HEK293 (cell line): ENCODE data around the gene AKAP17A.

Experiments
- CTCF ChIA-PET: fragments of 350-600 bp; formaldehyde crosslinking; extraction: SDS; loops from one replicate; lab custom pipeline; 2021; ENCODE audit warnings: antibody characterized with exemption; lab: Yijun Ruan, JAX
- POLR2A ChIA-PET: fragments of 300-600 bp; formaldehyde crosslinking; extraction: SDS; loops from one replicate; lab custom pipeline; 2020; ENCODE audit warnings: antibody characterized with exemption, inconsistent platforms; lab: Yijun Ruan, JAX
- H3K27ac ChIP-seq: fragments of 200-500 bp; sonication (Bioruptor generic); 2 replicates; pipeline ENCODE4 v1.5.1; 2014; ENCODE audit warnings: low read depth, low read length, control low read depth, inconsistent platforms; ENCODE audit errors: extremely low read depth
- H3K36me3 ChIP-seq, 2 experiments: fragments of 200-500 bp in 1 of 2; sonication (Bioruptor generic) in 1 of 2; 1 replicate in 1 of 2; 2 replicates in 1 of 2; pipeline ENCODE4 v1.5.1; 2014 to 2017; ENCODE audit warnings: inconsistent platforms in 2 of 2, low read length in 2 of 2; ENCODE audit not compliant: control insufficient read depth in 2 of 2, insufficient read depth in 1 of 2
- H3K4me1 ChIP-seq: fragments of 200-500 bp; sonication (Bioruptor generic); 2 replicates; pipeline ENCODE4 v1.5.1; 2014; ENCODE audit warnings: mild to moderate bottlenecking, low read length, inconsistent platforms; ENCODE audit not compliant: control insufficient read depth, insufficient read depth
- H3K4me3 ChIP-seq: 2 replicates; pipeline ENCODE4 v1.5.1; 2011; ENCODE audit warnings: low read depth, mild to moderate bottlenecking, control low read depth, low read length, moderate library complexity
- H3K9me3 ChIP-seq: fragments of 200-500 bp; sonication (Bioruptor generic); 2 replicates; pipeline ENCODE4 v1.5.1; 2014; ENCODE audit warnings: low read depth, low read length, inconsistent platforms; ENCODE audit not compliant: control insufficient read depth, insufficient read depth
- EGR2 ChIP-seq: fragments of 450-650 bp; formaldehyde crosslinking; IDR thresholded peaks from 2 replicates; pipeline ENCODE4 v1.5.1; 2016; ENCODE audit warnings: low read depth, missing biosample characterization, missing genetic modification characterization
- HOXA7 ChIP-seq: sonication (generic); formaldehyde crosslinking; IDR thresholded peaks from 2 replicates; pipeline ENCODE4 v1.8.1; 2022; ENCODE audit warnings: missing genetic modification reagents, borderline replicate concordance
- MYNN ChIP-seq: fragments of 450-650 bp; formaldehyde crosslinking; IDR thresholded peaks from 2 replicates; pipeline ENCODE4 v1.5.1; 2016; ENCODE audit warnings: missing biosample characterization, missing genetic modification characterization, borderline replicate concordance
- OSR2 ChIP-seq: fragments of 450-650 bp; formaldehyde crosslinking; IDR thresholded peaks from 2 replicates; pipeline ENCODE4 v1.5.1; 2016; ENCODE audit warnings: missing biosample characterization, missing genetic modification characterization
- REST ChIP-seq: fragments of 450-650 bp; formaldehyde crosslinking; IDR thresholded peaks from 2 replicates; pipeline ENCODE4 v1.5.1; 2016; ENCODE audit warnings: missing biosample characterization, missing genetic modification characterization
- SCRT2 ChIP-seq: fragments of 450-650 bp; formaldehyde crosslinking; IDR thresholded peaks from 2 replicates; pipeline ENCODE4 v1.5.1; 2016; ENCODE audit warnings: missing biosample characterization, missing genetic modification characterization
- ZNF132 ChIP-seq: fragments of 450-650 bp; formaldehyde crosslinking; IDR thresholded peaks from 2 replicates; pipeline ENCODE4 v1.5.1; 2017; ENCODE audit warnings: missing biosample characterization, missing genetic modification characterization, borderline replicate concordance
- ZNF133 ChIP-seq: fragments of 450-650 bp; formaldehyde crosslinking; IDR thresholded peaks from 2 replicates; pipeline ENCODE4 v1.5.1; 2016; ENCODE audit warnings: missing biosample characterization, missing genetic modification characterization
- ZNF138 ChIP-seq: fragments of 450-650 bp; formaldehyde crosslinking; IDR thresholded peaks from 2 replicates; pipeline ENCODE4 v1.5.1; 2016; ENCODE audit warnings: missing biosample characterization, missing genetic modification characterization, borderline replicate concordance
- ZNF19 ChIP-seq: fragments of 450-650 bp; formaldehyde crosslinking; IDR thresholded peaks from 2 replicates; pipeline ENCODE4; 2016; ENCODE audit warnings: missing biosample characterization, missing genetic modification characterization, low read depth
- ZNF280C ChIP-seq: fragments of 450-650 bp; formaldehyde crosslinking; IDR thresholded peaks from 2 replicates; pipeline ENCODE4 v1.5.1; 2016; ENCODE audit warnings: missing biosample characterization, missing genetic modification characterization
- ZNF341 ChIP-seq: fragments of 450-650 bp; formaldehyde crosslinking; IDR thresholded peaks from 2 replicates; pipeline ENCODE4; 2016; ENCODE audit warnings: low read depth, missing biosample characterization, missing genetic modification characterization
- ZNF629 ChIP-seq: fragments of 450-650 bp; formaldehyde crosslinking; IDR thresholded peaks from 2 replicates; pipeline ENCODE4 v1.5.1; 2017; ENCODE audit warnings: missing biosample characterization, missing genetic modification characterization
- ZNF639 ChIP-seq: fragments of 450-650 bp; formaldehyde crosslinking; IDR thresholded peaks from 2 replicates; pipeline ENCODE4 v1.5.1; 2016; ENCODE audit warnings: missing biosample characterization, missing genetic modification characterization
- ZNF843 ChIP-seq: fragments of 450-650 bp; formaldehyde crosslinking; IDR thresholded peaks from 2 replicates; pipeline ENCODE4 v1.5.1; 2016; ENCODE audit warnings: missing biosample characterization, missing genetic modification characterization
- ZSCAN30 ChIP-seq: fragments of 450-650 bp; IDR thresholded peaks from 2 replicates; pipeline ENCODE4 v1.5.1; 2018; ENCODE audit warnings: missing biosample characterization, mild to moderate bottlenecking, missing genetic modification characterization, moderate library complexity

AKAP17A gene

GRCh38 chrX:1596676-1597344 lies 5.4 kb downstream of the AKAP17A start (continued):
- TF ChIP-seq ZNF843 (tag by site-specific recombination) (no peak), ZNF629 (tag by site-specific recombination) (no peak), ZNF341 (tag by site-specific recombination) (no peak), ZNF639 (no peak), HOXA7 (no peak)

- POLR2A ChIA-PET: no interaction called here
- Histone ChIP-seq H3K4me1 (no peaks in the 10 kb centered on the region), H3K9me3 (no peaks in the 10 kb centered on the region), H3K36me3 (peaks cover 29 to 91% of the 10 kb centered on the region in 2 experiments), H3K4me3 (no peak overlapping the region), H3K27ac (no peak overlapping the region)
- TF ChIP-seq ZNF132 (no peak), REST (tag by site-specific recombination) (no peak), EGR2 (tag by site-specific recombination) (no peak), ZNF138 (no peak), ZNF133 (tag by site-specific recombination) (no peak), ZNF280C (tag by site-specific recombination) (no peak), ZNF19 (tag by site-specific recombination) (no peak), ZSCAN30 (tag by site-specific recombination) (no peak), MYNN (tag by site-specific recombination) (no peak), OSR2 (tag by site-specific recombination) (no peak), SCRT2 (tag by site-specific recombination) (no peak)
- CTCF ChIA-PET: no interaction called here
Observed at GRCh38 chrX:1597345-1598020, 6.1 kb downstream of the AKAP17A start.
